ENCODE measurements around the gene CA12. TPM values are rescaled to one million over a fixed set of nuclear protein-coding genes. Genes with fewer than 3 reads are reported as not detected.

The CA12 gene
- total and polyA plus RNA-seq, 4 donors = 2.7 to 29.7 (median 7.8) TPM

DNA sequence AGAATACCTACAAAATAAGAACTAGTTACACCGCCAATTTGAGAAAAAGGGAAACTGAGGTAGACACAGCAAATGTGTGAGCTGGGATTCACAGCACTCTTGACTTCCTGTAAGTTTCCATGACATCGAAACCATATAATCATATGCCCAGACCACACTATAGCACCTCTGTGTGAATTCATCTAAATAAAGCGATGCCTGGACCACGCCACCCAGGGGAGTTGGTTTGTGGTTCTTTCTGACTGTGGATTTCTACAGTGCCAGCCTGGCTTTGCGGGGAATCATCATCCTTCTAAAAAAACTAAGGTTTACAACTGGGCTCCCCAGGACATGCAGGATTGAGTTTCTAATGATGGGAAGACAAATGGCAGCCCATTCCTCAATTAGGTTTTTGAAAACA, 23.5 kb upstream of the CA12 start:
- Histone ChIP-seq H3K36me3 (ENCODE audit: control insufficient read depth in 1 of 2, insufficient read depth in 2 of 2, low read length in 1 of 2) (no peaks in the 10 kb centered on the region), H3K27ac (ENCODE audit: low read depth in 1 of 2, low read length in 2 of 2) (no peak overlapping the region), H3K4me3 (ENCODE audit: low read length in 2 of 2) (no peak overlapping the region), H3K4me1 (ENCODE audit: control insufficient read depth in 1 of 2, insufficient read depth in 2 of 2, low read length in 2 of 2) (no peaks in the 10 kb centered on the region), H3K27me3 (ENCODE audit: control insufficient read depth in 1 of 2, insufficient read depth in 2 of 2, low read length in 1 of 2) (no peaks in the 10 kb centered on the region), H3K9me3 (ENCODE audit: control insufficient read depth, low read length) (no peaks in the 10 kb centered on the region)
- ATAC-seq (ENCODE audit: low FRiP score) (no peak), DNase-seq (no peak)
- 94% methylated on average over 5 of the region's 5 CpGs for whole genome bisulfite sequencing, 2 donors
- intact Hi-C loops (cut with DNase I) = no loop called here

DNA sequence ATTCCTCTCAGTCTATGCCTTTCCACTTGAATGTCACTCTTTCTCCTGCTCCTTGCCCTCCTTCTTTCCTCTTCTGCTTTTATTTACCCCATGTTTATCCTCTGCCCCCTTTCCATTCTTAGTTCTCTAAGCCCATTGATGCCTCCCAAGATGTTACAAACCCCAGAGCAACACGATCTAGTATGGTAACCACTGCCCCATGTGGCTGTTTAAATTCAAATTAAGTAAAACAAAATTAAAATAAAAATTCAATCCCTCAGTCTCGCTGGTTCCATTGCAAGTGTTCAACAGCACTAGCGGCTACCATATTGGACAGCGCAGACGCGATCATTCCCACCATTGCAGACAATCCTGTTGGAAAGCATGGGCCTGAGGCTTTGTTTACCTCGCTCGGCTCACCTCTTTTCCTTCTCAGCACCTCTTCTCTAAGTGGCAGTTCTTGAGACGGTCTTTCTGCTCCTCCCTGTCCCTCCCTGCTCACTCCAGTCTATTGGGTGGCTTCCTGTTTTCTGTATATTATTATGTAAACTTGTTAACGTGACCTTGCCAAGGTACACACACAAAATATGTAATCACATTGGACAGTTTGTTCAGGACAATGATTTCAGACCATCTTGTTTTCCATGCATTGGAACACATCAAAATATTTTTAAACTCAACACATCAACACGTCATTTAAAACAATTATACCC, 21.8 kb upstream of the CA12 start:
- H3K9me3 ChIP-seq (ENCODE audit: control insufficient read depth, low read length) = no peaks in the 10 kb centered on the region

DNA sequence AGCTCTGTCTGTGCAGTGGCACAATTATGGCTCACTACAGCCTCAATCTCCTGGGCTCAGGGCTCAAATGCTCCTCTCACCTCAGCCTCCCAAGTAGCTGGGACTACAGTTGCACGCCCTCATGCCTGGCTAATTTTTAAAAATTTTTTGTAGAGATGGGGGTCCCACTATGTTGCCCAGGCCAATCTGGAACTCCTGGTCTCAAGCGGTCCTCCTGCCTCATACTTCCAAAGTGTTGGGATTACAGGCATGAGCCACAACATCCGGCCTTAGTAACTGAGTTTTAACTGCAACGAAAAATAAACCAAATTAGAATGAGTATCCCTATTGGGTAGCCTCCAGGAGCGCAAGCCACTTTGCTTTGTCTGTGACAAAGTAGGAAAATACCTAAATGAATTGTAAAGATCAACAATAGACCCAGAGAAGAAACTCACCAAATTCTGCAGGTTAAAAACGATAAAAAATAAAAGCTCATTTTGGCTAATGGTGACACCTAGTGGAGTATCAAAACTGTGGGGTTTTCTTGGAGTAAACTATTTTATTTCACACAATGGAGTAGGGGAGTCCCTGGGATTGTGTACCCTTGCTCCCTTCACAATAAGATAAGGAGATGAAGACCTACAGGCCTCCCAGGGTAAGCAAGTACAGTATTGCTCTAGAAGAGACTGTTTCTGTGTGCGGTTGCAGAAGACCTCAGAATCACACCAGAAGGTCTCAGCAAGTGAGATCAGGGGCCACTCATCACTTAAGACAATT, 21.0 kb upstream of the CA12 start:
- peak; percentile 54 for ATAC-seq (ENCODE audit: low FRiP score)
- no peak overlapping the region for H3K4me3 ChIP-seq (ENCODE audit: low read length in 2 of 2)
- no peaks in the 10 kb centered on the region for H3K4me1 ChIP-seq (ENCODE audit: control insufficient read depth in 1 of 2, insufficient read depth in 2 of 2, low read length in 2 of 2)
- intact Hi-C loops (cut with DNase I) = loop anchor here (2.0 to 5.0 kb wide), 2 partner anchors 40 to 114 kb away; no protein-coding TSS in a partner anchor
- no peaks in the 10 kb centered on the region for H3K27me3 ChIP-seq (ENCODE audit: control insufficient read depth in 1 of 2, insufficient read depth in 2 of 2, low read length in 1 of 2)
- DNase-seq = no peak
- H3K9me3 ChIP-seq (ENCODE audit: control insufficient read depth, low read length) = no peaks in the 10 kb centered on the region
- no peak overlapping the region for H3K27ac ChIP-seq (ENCODE audit: low read depth in 1 of 2, low read length in 2 of 2)
- H3K36me3 ChIP-seq (ENCODE audit: control insufficient read depth in 1 of 2, insufficient read depth in 2 of 2, low read length in 1 of 2) = no peaks in the 10 kb centered on the region
- WGBS, 2 donors = 37 to 43% methylated on average over 7 of the region's 7 CpGs

More for the DNA sequence above, 21.8 kb upstream of the CA12 start:
- DNase-seq (no peak), ATAC-seq (ENCODE audit: low FRiP score) (no peak)
- intact Hi-C loops (cut with DNase I) = loop anchor here (2.0 to 5.0 kb wide), 2 partner anchors 41 to 115 kb away; no protein-coding TSS in a partner anchor
- H3K27me3 ChIP-seq (ENCODE audit: control insufficient read depth in 1 of 2, insufficient read depth in 2 of 2, low read length in 1 of 2) = no peaks in the 10 kb centered on the region
- no peaks in the 10 kb centered on the region for H3K36me3 ChIP-seq (ENCODE audit: control insufficient read depth in 1 of 2, insufficient read depth in 2 of 2, low read length in 1 of 2)
- no peak overlapping the region for H3K4me3 ChIP-seq (ENCODE audit: low read length in 2 of 2)
- H3K27ac ChIP-seq (ENCODE audit: low read depth in 1 of 2, low read length in 2 of 2) = no peak overlapping the region
- no peaks in the 10 kb centered on the region for H3K4me1 ChIP-seq (ENCODE audit: control insufficient read depth in 1 of 2, insufficient read depth in 2 of 2, low read length in 2 of 2)
- 78% methylated on average over 11 of the region's 11 CpGs for WGBS, 2 donors

DNA sequence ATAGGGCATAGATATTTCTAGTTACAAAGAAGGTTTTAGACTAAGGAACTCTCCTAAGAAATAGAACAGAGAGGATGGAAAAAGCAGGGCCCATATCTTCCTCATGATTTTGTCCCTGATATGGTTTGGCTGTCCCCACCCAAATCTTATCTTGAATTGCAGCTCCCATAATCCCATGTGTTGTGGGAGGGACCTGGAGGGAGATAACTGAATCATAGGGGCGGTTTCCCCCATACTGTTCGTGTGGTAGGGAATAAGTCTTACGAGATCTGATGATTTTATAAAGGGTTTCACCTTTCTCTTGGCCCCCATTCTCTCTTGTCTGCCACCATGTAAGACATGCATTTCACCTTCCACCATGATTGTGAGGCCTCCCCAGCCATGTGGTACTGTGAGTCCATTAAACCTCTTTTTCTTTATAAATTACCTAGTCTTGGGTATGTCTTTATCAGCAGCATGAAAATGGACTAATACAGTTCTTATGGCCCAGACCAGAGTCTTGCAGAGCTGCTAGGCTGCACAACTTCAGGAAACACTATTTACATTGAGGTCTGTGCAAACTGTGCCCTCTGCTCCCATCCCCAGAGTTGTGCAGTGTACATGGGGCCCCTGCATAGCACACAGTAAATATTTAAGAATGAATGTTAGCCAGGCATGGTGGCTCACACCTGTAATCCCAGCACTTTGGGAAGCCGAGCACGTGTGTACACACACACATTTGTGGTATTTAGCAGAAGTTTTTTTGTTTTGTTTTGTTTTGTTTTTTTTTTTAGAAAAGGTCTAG, 20.3 kb upstream of the CA12 start:
- no peaks in the 10 kb centered on the region for H3K27me3 ChIP-seq (ENCODE audit: control insufficient read depth in 1 of 2, insufficient read depth in 2 of 2, low read length in 1 of 2)
- no peaks in the 10 kb centered on the region for H3K4me1 ChIP-seq (ENCODE audit: control insufficient read depth in 1 of 2, insufficient read depth in 2 of 2, low read length in 2 of 2)
- H3K36me3 ChIP-seq (ENCODE audit: control insufficient read depth in 1 of 2, insufficient read depth in 2 of 2, low read length in 1 of 2) = no peaks in the 10 kb centered on the region
- ATAC-seq (ENCODE audit: low FRiP score) (no peak), DNase-seq (no peak)
- H3K9me3 ChIP-seq (ENCODE audit: control insufficient read depth, low read length) = no peaks in the 10 kb centered on the region
- no peak overlapping the region for H3K4me3 ChIP-seq (ENCODE audit: low read length in 2 of 2)
- intact Hi-C loops (cut with DNase I) = loop anchor here (2.0 to 5.0 kb wide), 2 partner anchors 40 to 113 kb away; no protein-coding TSS in a partner anchor
- 97% methylated on average over 5 of the region's 5 CpGs for WGBS, 2 donors
- no peak overlapping the region for H3K27ac ChIP-seq (ENCODE audit: low read depth in 1 of 2, low read length in 2 of 2)

DNA sequence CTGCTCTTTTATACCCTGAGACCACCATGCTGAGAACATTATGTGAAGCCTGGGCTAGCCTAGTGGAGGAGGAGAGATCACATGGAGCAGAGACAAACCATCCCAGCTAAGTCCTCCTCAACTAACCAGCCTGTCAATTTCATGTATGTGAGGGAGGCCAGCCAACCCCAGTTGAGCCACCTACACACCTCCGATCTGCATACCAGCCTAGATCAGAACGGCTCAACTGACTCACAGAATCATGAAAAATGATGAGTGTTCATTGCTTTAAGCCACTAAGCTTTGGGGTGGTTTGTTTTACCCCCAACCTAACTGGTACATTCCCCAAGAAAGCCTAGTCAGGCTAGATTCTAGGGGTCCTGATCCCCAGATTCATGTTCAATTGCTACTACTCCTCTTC, 19.4 kb upstream of the CA12 start:
- ATAC-seq (ENCODE audit: low FRiP score) = no peak
- intact Hi-C loops (cut with DNase I) = loop anchor here in 1 of 2 donors (5.0 kb wide), 1 partner anchor 39 kb away; no protein-coding TSS in a partner anchor
- 89 to 90% methylated on average over 2 of the region's 2 CpGs for WGBS, 2 donors

DNA sequence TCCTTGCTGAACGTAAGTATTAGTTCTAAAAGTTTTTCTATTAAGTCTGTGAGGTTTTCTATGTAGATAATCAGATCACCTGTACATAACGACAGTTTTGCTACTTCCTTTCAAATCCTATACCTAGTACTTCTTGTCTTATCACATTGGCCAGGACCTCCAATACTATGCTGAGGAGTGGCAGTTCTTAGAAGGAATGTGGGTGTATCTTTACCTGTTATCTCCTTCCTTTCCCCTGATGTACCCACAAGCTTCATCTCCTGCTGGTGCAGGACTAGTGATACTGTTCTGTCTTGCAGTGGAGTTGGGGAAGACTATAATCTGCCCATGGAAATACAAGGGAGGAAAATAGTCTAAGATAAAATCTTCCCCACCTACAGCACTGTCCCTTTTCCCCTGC, 16.8 kb upstream of the CA12 start:
- DNase-seq (no peak), ATAC-seq (ENCODE audit: low FRiP score) (no peak)
- intact Hi-C loops (cut with DNase I) = no loop called here
- 87 to 91% methylated on average over 2 of the region's 2 CpGs for WGBS, 2 donors
- Histone ChIP-seq H3K4me3 (ENCODE audit: low read length in 2 of 2) (no peak overlapping the region), H3K27me3 (ENCODE audit: control insufficient read depth in 1 of 2, insufficient read depth in 2 of 2, low read length in 1 of 2) (peaks cover 0 to 1% of the 10 kb centered on the region in 2 donors), H3K27ac (ENCODE audit: low read depth in 1 of 2, low read length in 2 of 2) (no peak overlapping the region), H3K9me3 (ENCODE audit: control insufficient read depth, low read length) (no peaks in the 10 kb centered on the region), H3K36me3 (ENCODE audit: control insufficient read depth in 1 of 2, insufficient read depth in 2 of 2, low read length in 1 of 2) (no peaks in the 10 kb centered on the region), H3K4me1 (ENCODE audit: control insufficient read depth in 1 of 2, insufficient read depth in 2 of 2, low read length in 2 of 2) (no peaks in the 10 kb centered on the region)

More for the DNA sequence above, 19.4 kb upstream of the CA12 start:
- no peaks in the 10 kb centered on the region for H3K36me3 ChIP-seq (ENCODE audit: control insufficient read depth in 1 of 2, insufficient read depth in 2 of 2, low read length in 1 of 2)
- no peak overlapping the region for H3K4me3 ChIP-seq (ENCODE audit: low read length in 2 of 2)
- H3K4me1 ChIP-seq (ENCODE audit: control insufficient read depth in 1 of 2, insufficient read depth in 2 of 2, low read length in 2 of 2) = no peaks in the 10 kb centered on the region
- no peak overlapping the region for H3K27ac ChIP-seq (ENCODE audit: low read depth in 1 of 2, low read length in 2 of 2)
- no peak for DNase-seq
- H3K27me3 ChIP-seq (ENCODE audit: control insufficient read depth in 1 of 2, insufficient read depth in 2 of 2, low read length in 1 of 2) = no peaks in the 10 kb centered on the region
- no peaks in the 10 kb centered on the region for H3K9me3 ChIP-seq (ENCODE audit: control insufficient read depth, low read length)

DNA sequence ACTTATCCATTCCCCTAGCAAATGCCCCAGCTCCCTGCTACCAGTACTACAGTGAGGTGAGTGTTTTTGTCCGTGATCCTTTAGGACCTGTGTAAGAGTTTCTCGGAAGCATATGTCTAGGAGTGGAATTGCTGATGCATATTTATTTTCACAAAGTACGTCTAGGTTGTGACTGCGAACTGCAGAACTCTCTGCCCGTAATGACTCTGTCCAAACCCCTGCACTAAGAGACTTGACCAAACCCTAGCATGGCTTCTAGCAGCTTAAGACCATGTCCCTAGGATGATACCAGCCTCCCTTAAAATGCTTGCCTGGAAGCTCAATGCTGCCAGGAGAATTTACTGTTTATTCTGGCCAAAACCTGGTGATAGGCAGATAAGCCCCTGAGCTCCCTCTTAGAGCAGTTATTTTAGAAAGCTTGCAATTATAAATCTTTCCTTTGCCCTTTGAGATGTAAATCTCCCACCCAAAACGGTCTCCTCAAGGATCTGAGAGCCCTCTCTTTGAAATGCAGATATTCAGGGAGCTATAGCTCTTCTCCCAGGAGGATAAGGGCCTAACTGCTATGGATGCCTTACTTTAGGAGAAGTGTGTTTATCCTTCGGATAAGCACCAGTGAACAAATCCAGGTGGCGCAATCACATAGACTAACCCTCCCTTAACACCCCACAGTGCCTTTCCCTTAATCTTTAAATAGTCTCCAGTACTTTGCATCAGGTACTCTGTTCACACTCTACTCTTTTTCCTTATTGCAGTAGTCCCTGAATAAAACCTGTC, 14.7 kb upstream of the CA12 start:
- H3K4me3 ChIP-seq (ENCODE audit: low read length in 2 of 2) = no peak overlapping the region
- H3K27ac ChIP-seq (ENCODE audit: low read depth in 1 of 2, low read length in 2 of 2) = no peak overlapping the region
- DNase-seq (no peak), ATAC-seq (ENCODE audit: low FRiP score) (no peak)
- H3K36me3 ChIP-seq (ENCODE audit: control insufficient read depth in 1 of 2, insufficient read depth in 2 of 2, low read length in 1 of 2) = no peaks in the 10 kb centered on the region
- WGBS, 2 donors = 72 to 76% methylated on average over 8 of the region's 8 CpGs
- no peaks in the 10 kb centered on the region for H3K4me1 ChIP-seq (ENCODE audit: control insufficient read depth in 1 of 2, insufficient read depth in 2 of 2, low read length in 2 of 2)
- peaks cover 0 to 1% of the 10 kb centered on the region in 2 donors for H3K27me3 ChIP-seq (ENCODE audit: control insufficient read depth in 1 of 2, insufficient read depth in 2 of 2, low read length in 1 of 2)
- intact Hi-C loops (cut with DNase I) = no loop called here
- no peaks in the 10 kb centered on the region for H3K9me3 ChIP-seq (ENCODE audit: control insufficient read depth, low read length)

DNA sequence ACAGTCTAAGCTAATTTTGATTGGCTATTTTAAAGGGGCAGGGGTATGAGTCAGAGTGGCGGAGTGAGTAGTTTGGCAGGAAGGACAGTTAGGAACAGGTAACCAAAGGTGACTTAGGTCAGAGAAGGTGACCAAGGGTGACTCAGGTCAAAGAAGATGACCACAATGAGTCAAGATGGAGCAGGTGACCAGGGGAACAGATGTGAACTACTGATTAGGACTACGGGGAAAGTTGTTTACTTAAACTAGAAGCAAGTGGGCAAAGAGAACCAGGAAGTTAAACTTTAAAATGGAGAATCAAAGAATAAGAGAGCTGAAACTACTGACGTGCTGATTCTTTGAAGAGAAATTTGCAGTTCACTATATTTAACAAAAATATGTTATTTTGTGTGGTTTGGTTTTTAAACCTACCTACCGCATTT, 14.1 kb upstream of the CA12 start:
- intact Hi-C loops (cut with DNase I) = no loop called here
- H3K4me3 ChIP-seq (ENCODE audit: low read length in 2 of 2) = no peak overlapping the region
- H3K4me1 ChIP-seq (ENCODE audit: control insufficient read depth in 1 of 2, insufficient read depth in 2 of 2, low read length in 2 of 2) = no peaks in the 10 kb centered on the region
- no peak for ATAC-seq (ENCODE audit: low FRiP score)
- H3K9me3 ChIP-seq (ENCODE audit: control insufficient read depth, low read length) = no peaks in the 10 kb centered on the region
- DNase-seq = no peak
- H3K27ac ChIP-seq (ENCODE audit: low read depth in 1 of 2, low read length in 2 of 2) = no peak overlapping the region
- H3K36me3 ChIP-seq (ENCODE audit: control insufficient read depth in 1 of 2, insufficient read depth in 2 of 2, low read length in 1 of 2) = no peaks in the 10 kb centered on the region
- H3K27me3 ChIP-seq (ENCODE audit: control insufficient read depth in 1 of 2, insufficient read depth in 2 of 2, low read length in 1 of 2) = peaks cover 0 to 1% of the 10 kb centered on the region in 2 donors
- WGBS, 2 donors = 76 to 79% methylated on average over 4 of the region's 4 CpGs
